Osteoblast (primary cell): ENCODE measurements around the gene DPP8. TPM values are rescaled to one million over a fixed set of nuclear protein-coding genes. Genes with fewer than 3 reads are reported as not detected.

Experiments used
- DNase-seq: peaks from one replicate; pipeline ENCODE4 v3.0.0; 2011; ENCODE audit warnings: low spot score, mixed read lengths; ENCODE audit not compliant: insufficient read length; ENCODE audit errors: missing footprints
- H2AFZ ChIP-seq: 2 replicates; pipeline ENCODE4 v1.6.0; 2011; ENCODE audit warnings: mild to moderate bottlenecking, low read length
- H3K27ac ChIP-seq: 2 replicates; pipeline ENCODE4 v1.5.1; 2011; ENCODE audit warnings: mild to moderate bottlenecking, low read depth, low read length, moderate library complexity
- H3K27me3 ChIP-seq: 2 replicates; pipeline ENCODE4 v1.6.0; 2012; ENCODE audit warnings: mild to moderate bottlenecking, control low read depth, inconsistent platforms, low read length, moderate library complexity; ENCODE audit not compliant: insufficient read depth
- H3K36me3 ChIP-seq: 2 replicates; pipeline ENCODE4 v1.5.1; 2011; ENCODE audit warnings: mild to moderate bottlenecking, low read length, control low read depth, moderate library complexity; ENCODE audit not compliant: insufficient read depth
- H3K4me1 ChIP-seq: 2 replicates; pipeline ENCODE4 v1.5.1; 2011; ENCODE audit warnings: mild to moderate bottlenecking, low read length, control low read depth, moderate library complexity; ENCODE audit not compliant: insufficient read depth
- H3K4me2 ChIP-seq: 2 replicates; pipeline ENCODE4 v1.6.0; 2011; ENCODE audit warnings: mild to moderate bottlenecking, low read length; ENCODE audit not compliant: insufficient read depth
- H3K4me3 ChIP-seq: fragments of 200-600 bp; sonication (generic); 3 replicates; pipeline ENCODE4 v1.5.1; 2012; ENCODE audit warnings: mild to moderate bottlenecking, low read length, inconsistent platforms; ENCODE audit not compliant: insufficient read depth
- H3K79me2 ChIP-seq: 2 replicates; pipeline ENCODE4 v1.6.0; 2012; ENCODE audit warnings: mild to moderate bottlenecking, low read length, control low read depth, inconsistent platforms; ENCODE audit not compliant: insufficient read depth
- H3K9me3 ChIP-seq: 2 replicates; pipeline ENCODE4 v1.5.1; 2011; ENCODE audit warnings: low read depth, low read length, control low read depth
- H4K20me1 ChIP-seq: 2 replicates; pipeline ENCODE4 v1.6.0; 2012; ENCODE audit warnings: mild to moderate bottlenecking, low read length, control low read depth; ENCODE audit not compliant: insufficient read depth
- total RNA-seq: library from RNA; depleted of rRNA; stranded (reverse); fragments of >200 nt; gene quantifications from 2 replicates; pipeline ENCODE4 v1.2.3, GENCODE V29; 2012
- TF ChIP-seq, protein P1 (sequence below): IDR thresholded peaks from 2 replicates; pipeline ENCODE4 v1.5.1; 2011; ENCODE audit warnings: mild to moderate bottlenecking, low read depth, low read length, moderate library complexity; ENCODE audit errors: extremely low read depth

DPP8 gene
- total RNA-seq, 1 donor = 40.9 TPM

DNA sequence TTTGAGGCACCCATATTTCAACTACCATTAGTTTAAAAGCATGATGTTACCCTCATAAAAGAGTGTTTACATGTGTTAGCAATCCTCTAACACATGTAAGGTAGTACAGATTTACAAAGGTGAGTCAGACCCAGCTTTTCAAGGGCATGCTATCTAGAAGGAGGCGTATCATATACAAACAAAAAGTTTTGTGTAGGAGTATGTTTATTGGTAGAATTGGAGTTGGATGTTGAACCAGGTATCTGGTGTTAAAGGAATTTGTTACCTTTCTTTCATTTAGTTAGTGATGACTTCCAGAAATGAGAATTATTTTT, 15.2 kb upstream of the DPP8 start:
- Histone ChIP-seq H3K9me3 (no peaks in the 10 kb centered on the region), H3K4me3 (no peak overlapping the region), H2AFZ (no peak overlapping the region), H3K27ac (no peak overlapping the region), H3K27me3 (no peaks in the 10 kb centered on the region), H3K4me1 (peaks cover 17% of the 10 kb centered on the region), H3K79me2 (peaks cover 70% of the 10 kb centered on the region), H3K36me3 (no peaks in the 10 kb centered on the region), H4K20me1 (peaks cover 36% of the 10 kb centered on the region), H3K4me2 (peak overlapping the region; percentile 43)
- TF ChIP-seq, protein P1, sequence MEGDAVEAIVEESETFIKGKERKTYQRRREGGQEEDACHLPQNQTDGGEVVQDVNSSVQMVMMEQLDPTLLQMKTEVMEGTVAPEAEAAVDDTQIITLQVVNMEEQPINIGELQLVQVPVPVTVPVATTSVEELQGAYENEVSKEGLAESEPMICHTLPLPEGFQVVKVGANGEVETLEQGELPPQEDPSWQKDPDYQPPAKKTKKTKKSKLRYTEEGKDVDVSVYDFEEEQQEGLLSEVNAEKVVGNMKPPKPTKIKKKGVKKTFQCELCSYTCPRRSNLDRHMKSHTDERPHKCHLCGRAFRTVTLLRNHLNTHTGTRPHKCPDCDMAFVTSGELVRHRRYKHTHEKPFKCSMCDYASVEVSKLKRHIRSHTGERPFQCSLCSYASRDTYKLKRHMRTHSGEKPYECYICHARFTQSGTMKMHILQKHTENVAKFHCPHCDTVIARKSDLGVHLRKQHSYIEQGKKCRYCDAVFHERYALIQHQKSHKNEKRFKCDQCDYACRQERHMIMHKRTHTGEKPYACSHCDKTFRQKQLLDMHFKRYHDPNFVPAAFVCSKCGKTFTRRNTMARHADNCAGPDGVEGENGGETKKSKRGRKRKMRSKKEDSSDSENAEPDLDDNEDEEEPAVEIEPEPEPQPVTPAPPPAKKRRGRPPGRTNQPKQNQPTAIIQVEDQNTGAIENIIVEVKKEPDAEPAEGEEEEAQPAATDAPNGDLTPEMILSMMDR = no peak
- DNase-seq = peak; percentile 73

GRCh38 chr15:65530318-65531111, 13.0 kb upstream of the DPP8 start, which contains the start of gene HACD3:
Gene HACD3, plus strand, starts transcription at chr15:65530463. Its CDS starts 169 bp downstream, at chr15:65530632.
- peaks cover 52% of the 10 kb centered on the region for H3K79me2 ChIP-seq
- DNase-seq = peak; percentile 97
- TF ChIP-seq, protein P1 = no peak

DNA sequence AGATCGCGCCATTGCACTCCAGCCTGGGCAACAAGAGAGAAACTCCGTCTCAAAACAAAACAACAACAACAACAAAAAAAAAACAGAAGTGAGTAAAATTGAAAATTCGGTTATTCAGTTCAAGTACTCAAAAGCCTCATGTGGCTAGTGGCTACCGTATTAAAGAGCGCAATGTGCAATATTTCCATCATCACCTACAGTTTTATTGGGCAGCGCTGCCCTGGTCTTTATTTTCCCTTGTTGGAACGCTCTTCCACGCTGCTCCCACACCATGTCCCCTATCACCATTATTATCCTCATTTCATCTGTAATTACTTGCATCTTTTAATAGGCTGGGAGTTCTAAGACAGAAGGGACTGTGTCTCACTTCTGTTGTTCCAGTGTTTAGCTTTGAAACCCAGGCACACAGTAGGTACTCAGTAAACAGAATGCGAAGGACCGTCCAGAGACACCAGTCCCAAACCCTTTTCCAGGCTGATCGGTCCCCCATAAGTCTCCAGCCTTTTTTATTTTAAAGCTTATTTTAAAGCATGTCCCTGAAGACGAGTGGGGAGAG, 12.4 kb upstream of the DPP8 start:
- H3K4me1 ChIP-seq = peaks cover 17% of the 10 kb centered on the region
- peak overlapping the region; percentile 87 for H3K4me2 ChIP-seq
- H3K27ac ChIP-seq = peak overlapping the region; percentile 24

More at GRCh38 chr15:65530318-65531111, 13.0 kb upstream of the DPP8 start, which contains the start of gene HACD3:
- Histone ChIP-seq H3K4me2 (peak within 1 kb of the TSS; percentile 87), H3K27me3 (no peaks in the 10 kb centered on the region), H3K9me3 (no peaks in the 10 kb centered on the region), H4K20me1 (peaks cover 34% of the 10 kb centered on the region), H3K4me3 (peak within 1 kb of the TSS; percentile 93), H2AFZ (peak within 1 kb of the TSS; percentile 96), H3K36me3 (no peaks in the 10 kb centered on the region), H3K27ac (peak within 1 kb of the TSS; percentile 58), H3K4me1 (peaks cover 17% of the 10 kb centered on the region)

More for the DNA sequence above, 12.4 kb upstream of the DPP8 start:
- DNase-seq = no peak
- TF ChIP-seq, protein P1 = no peak
- Histone ChIP-seq H3K4me3 (peak overlapping the region; percentile 93), H3K27me3 (no peaks in the 10 kb centered on the region), H4K20me1 (peaks cover 27% of the 10 kb centered on the region), H3K9me3 (no peaks in the 10 kb centered on the region), H2AFZ (peak overlapping the region; percentile 94), H3K36me3 (no peaks in the 10 kb centered on the region), H3K79me2 (peaks cover 45% of the 10 kb centered on the region)
